ENCODE measurements around the gene SLC6A14.

DNA sequence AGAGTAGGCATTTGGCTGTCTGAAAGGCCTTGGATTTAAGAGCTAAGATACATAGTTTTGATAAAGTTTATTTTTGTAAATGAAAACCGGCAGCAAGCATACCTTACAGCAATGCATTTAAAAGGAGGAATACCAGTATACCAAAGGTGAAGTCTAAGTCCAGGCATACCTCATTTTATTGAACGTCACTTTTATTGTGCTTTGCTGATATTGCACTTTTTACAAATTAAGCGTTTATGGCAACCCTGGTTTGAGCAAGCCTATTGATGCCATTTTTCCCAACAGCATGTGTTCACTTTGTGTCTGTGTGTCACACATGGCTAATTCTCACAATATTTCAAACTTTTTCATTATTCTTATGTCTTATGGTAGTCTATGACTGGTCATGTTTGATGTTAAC is 8.4 kb upstream of the SLC6A14 start:
- TF ChIP-seq CBX3 (IDR thresholded peaks at IDR 0.05; ENCODE audit: borderline replicate concordance, low read depth) (no peak), NFYA (IDR thresholded peaks at IDR 0.05; ENCODE audit: borderline replicate concordance, low read depth, low read length) (no peak), CEBPB (IDR thresholded peaks at IDR 0.05; ENCODE audit: borderline replicate concordance in 1 of 2, low read depth in 2 of 2, low read length in 2 of 2) (no peak)
- TF ChIP-seq, protein P1, sequence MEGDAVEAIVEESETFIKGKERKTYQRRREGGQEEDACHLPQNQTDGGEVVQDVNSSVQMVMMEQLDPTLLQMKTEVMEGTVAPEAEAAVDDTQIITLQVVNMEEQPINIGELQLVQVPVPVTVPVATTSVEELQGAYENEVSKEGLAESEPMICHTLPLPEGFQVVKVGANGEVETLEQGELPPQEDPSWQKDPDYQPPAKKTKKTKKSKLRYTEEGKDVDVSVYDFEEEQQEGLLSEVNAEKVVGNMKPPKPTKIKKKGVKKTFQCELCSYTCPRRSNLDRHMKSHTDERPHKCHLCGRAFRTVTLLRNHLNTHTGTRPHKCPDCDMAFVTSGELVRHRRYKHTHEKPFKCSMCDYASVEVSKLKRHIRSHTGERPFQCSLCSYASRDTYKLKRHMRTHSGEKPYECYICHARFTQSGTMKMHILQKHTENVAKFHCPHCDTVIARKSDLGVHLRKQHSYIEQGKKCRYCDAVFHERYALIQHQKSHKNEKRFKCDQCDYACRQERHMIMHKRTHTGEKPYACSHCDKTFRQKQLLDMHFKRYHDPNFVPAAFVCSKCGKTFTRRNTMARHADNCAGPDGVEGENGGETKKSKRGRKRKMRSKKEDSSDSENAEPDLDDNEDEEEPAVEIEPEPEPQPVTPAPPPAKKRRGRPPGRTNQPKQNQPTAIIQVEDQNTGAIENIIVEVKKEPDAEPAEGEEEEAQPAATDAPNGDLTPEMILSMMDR (IDR thresholded peaks at IDR 0.05 in 2 of 3, conservative IDR thresholded peaks at IDR 0.05 in 1 of 3; ENCODE audit: control insufficient read depth in 2 of 3, extremely low read depth in 1 of 3, insufficient read depth in 1 of 3, low read depth in 3 of 3, low read length in 3 of 3): no peak
- TF ChIP-seq, protein P2, sequence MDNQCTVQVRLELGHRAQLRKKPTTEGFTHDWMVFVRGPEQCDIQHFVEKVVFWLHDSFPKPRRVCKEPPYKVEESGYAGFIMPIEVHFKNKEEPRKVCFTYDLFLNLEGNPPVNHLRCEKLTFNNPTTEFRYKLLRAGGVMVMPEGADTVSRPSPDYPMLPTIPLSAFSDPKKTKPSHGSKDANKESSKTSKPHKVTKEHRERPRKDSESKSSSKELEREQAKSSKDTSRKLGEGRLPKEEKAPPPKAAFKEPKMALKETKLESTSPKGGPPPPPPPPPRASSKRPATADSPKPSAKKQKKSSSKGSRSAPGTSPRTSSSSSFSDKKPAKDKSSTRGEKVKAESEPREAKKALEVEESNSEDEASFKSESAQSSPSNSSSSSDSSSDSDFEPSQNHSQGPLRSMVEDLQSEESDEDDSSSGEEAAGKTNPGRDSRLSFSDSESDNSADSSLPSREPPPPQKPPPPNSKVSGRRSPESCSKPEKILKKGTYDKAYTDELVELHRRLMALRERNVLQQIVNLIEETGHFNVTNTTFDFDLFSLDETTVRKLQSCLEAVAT (IDR thresholded peaks at IDR 0.05): no peak

Measured in GM12878 (cell line).